H9 (cell line): ENCODE measurements around the gene NFASC. TPM values are rescaled to one million over a fixed set of nuclear protein-coding genes. Genes with fewer than 3 reads are reported as not detected.

Source experiments
- DNase-seq: peaks from one replicate; pipeline ENCODE4 v3.0.0-alpha.2; 2017
- H2AFZ ChIP-seq: one replicate; pipeline ENCODE4 v1.6.1; 2013; ENCODE audit warnings: mild to moderate bottlenecking, low read length, control low read depth, moderate library complexity
- H2AK5ac ChIP-seq: 2 replicates; pipeline ENCODE4 v1.6.1; 2013; ENCODE audit warnings: low read length, control low read depth, mixed read lengths; ENCODE audit not compliant: insufficient read length
- H2BK120ac ChIP-seq: one replicate; pipeline ENCODE4 v1.6.1; 2013; ENCODE audit warnings: low read depth, mild to moderate bottlenecking, low read length, control low read depth, inconsistent platforms; ENCODE audit not compliant: poor library complexity, severe bottlenecking
- H2BK12ac ChIP-seq: 2 replicates; pipeline ENCODE4 v1.6.1; 2013; ENCODE audit warnings: low read length, control low read depth, mixed read lengths, low read depth; ENCODE audit not compliant: insufficient read length
- H2BK15ac ChIP-seq: 2 replicates; pipeline ENCODE4 v1.6.1; 2013; ENCODE audit warnings: low read depth, low read length, control low read depth
- H2BK20ac ChIP-seq: one replicate; pipeline ENCODE4 v1.6.1; 2013; ENCODE audit warnings: low read depth, mild to moderate bottlenecking, low read length, control low read depth, inconsistent platforms; ENCODE audit not compliant: poor library complexity, severe bottlenecking
- H2BK5ac ChIP-seq: 2 replicates; pipeline ENCODE4 v1.6.1; 2013; ENCODE audit warnings: low read length, control low read depth, mixed read lengths; ENCODE audit not compliant: insufficient read length
- H3K14ac ChIP-seq: 2 replicates; pipeline ENCODE4 v1.6.1; 2013; ENCODE audit warnings: low read length, control low read depth; ENCODE audit not compliant: insufficient read depth
- H3K18ac ChIP-seq: 2 replicates; pipeline ENCODE4 v1.6.1; 2013; ENCODE audit warnings: low read depth, mild to moderate bottlenecking, mixed read lengths, low read length, control low read depth; ENCODE audit not compliant: insufficient read length
- H3K23ac ChIP-seq: 2 replicates; pipeline ENCODE4 v1.6.1; 2013; ENCODE audit warnings: low read length, control low read depth, mixed read lengths, low read depth; ENCODE audit not compliant: insufficient read length
- H3K23me2 ChIP-seq: 2 replicates; pipeline ENCODE4 v1.6.1; 2013; ENCODE audit warnings: low read depth, mild to moderate bottlenecking, mixed read lengths, low read length, control low read depth; ENCODE audit not compliant: insufficient read length, poor library complexity, severe bottlenecking
- H3K27ac ChIP-seq: 2 replicates; pipeline ENCODE4 v1.5.1; 2013; ENCODE audit warnings: low read length, control low read depth, mixed read lengths, low read depth; ENCODE audit not compliant: insufficient read length
- H3K27me3 ChIP-seq: 2 replicates; pipeline ENCODE4 v1.6.1; 2013; ENCODE audit warnings: low read length, control low read depth, inconsistent platforms; ENCODE audit not compliant: insufficient read depth
- H3K4ac ChIP-seq: 2 replicates; pipeline ENCODE4 v1.6.1; 2013; ENCODE audit warnings: low read depth, mild to moderate bottlenecking, control low read depth, inconsistent platforms, low read length, moderate library complexity
- H3K4me1 ChIP-seq: 2 replicates; pipeline ENCODE4 v1.6.1; 2013; ENCODE audit warnings: low read length, control low read depth, inconsistent platforms; ENCODE audit not compliant: insufficient read depth
- H3K4me2 ChIP-seq: 2 replicates; pipeline ENCODE4 v1.6.1; 2013; ENCODE audit warnings: low read length, control low read depth, mixed read lengths; ENCODE audit not compliant: insufficient read length, insufficient read depth
- H3K56ac ChIP-seq: 2 replicates; pipeline ENCODE4 v1.6.1; 2013; ENCODE audit warnings: low read depth, mild to moderate bottlenecking, mixed read lengths, low read length, control low read depth; ENCODE audit not compliant: insufficient read length
- H3K79me1 ChIP-seq: 2 replicates; pipeline ENCODE4 v1.6.1; 2013; ENCODE audit warnings: low read depth, mild to moderate bottlenecking, moderate library complexity, low read length, control low read depth, inconsistent platforms; ENCODE audit not compliant: insufficient read depth, poor library complexity, severe bottlenecking
- H3K79me2 ChIP-seq: 2 replicates; pipeline ENCODE4 v1.6.1; 2013; ENCODE audit warnings: low read length, control low read depth, inconsistent platforms; ENCODE audit not compliant: insufficient read depth
- H3K9ac ChIP-seq: 2 replicates; pipeline ENCODE4 v1.6.1; 2013; ENCODE audit warnings: low read length, control low read depth, mixed read lengths; ENCODE audit not compliant: insufficient read length; ENCODE audit errors: extremely low read depth
- H3K9me3 ChIP-seq: one replicate; pipeline ENCODE4 v1.6.1; 2013; ENCODE audit warnings: low read depth, low read length, inconsistent platforms; ENCODE audit not compliant: control insufficient read depth
- H3T11ph ChIP-seq: one replicate; pipeline ENCODE4 v1.6.1; 2013; ENCODE audit warnings: mild to moderate bottlenecking, low read length, control low read depth, inconsistent platforms
- H4K20me1 ChIP-seq: one replicate; pipeline ENCODE4 v1.6.1; 2013; ENCODE audit not compliant: control insufficient read depth, insufficient read length, insufficient read depth
- H4K5ac ChIP-seq: 2 replicates; pipeline ENCODE4 v1.6.1; 2013; ENCODE audit warnings: low read depth, mild to moderate bottlenecking, mixed read lengths, low read length, control low read depth; ENCODE audit not compliant: insufficient read length
- H4K8ac ChIP-seq: replicated peaks from 2 replicates; pipeline ENCODE4 v1.6.1; 2013; ENCODE audit warnings: low read length, control low read depth, mixed read lengths, low read depth; ENCODE audit not compliant: insufficient read length
- H4K91ac ChIP-seq: 2 replicates; pipeline ENCODE4 v1.6.1; 2013; ENCODE audit warnings: low read depth, mild to moderate bottlenecking, moderate library complexity, mixed read lengths, low read length, control low read depth; ENCODE audit not compliant: insufficient read length
- H3K27ac Mint-ChIP-seq, 3 experiments: 2 replicates in 2 of 3; 3 replicates in 1 of 3; pipeline ENCODE4 v1.8.0; 2020 to 2021; ENCODE audit warnings: mixed read lengths in 3 of 3, mild to moderate bottlenecking in 1 of 3, moderate library complexity in 1 of 3
- H3K27me3 Mint-ChIP-seq: 2 replicates; pipeline ENCODE4 v1.8.0; 2021; ENCODE audit warnings: low read depth, mild to moderate bottlenecking, moderate library complexity, mixed read lengths
- H3K36me3 Mint-ChIP-seq, 3 experiments: 2 replicates in 2 of 3; 3 replicates in 1 of 3; pipeline ENCODE4 v1.8.0; 2020 to 2021; ENCODE audit warnings: low read depth in 3 of 3, mixed read lengths in 3 of 3; ENCODE audit not compliant: insufficient read depth in 1 of 3
- H3K4me1 Mint-ChIP-seq, 2 experiments: 2 replicates each; pipeline ENCODE4 v1.8.0; 2020; ENCODE audit warnings: mixed read lengths in 2 of 2
- H3K4me3 Mint-ChIP-seq, 2 experiments: 2 replicates in 1 of 2; 3 replicates in 1 of 2; pipeline ENCODE4 v1.8.0; 2020 to 2021; ENCODE audit warnings: mild to moderate bottlenecking in 2 of 2, mixed read lengths in 2 of 2, moderate library complexity in 1 of 2
- H3K9me3 Mint-ChIP-seq, 2 experiments: 2 replicates in 1 of 2; 3 replicates in 1 of 2; pipeline ENCODE4 v1.8.0; 2020; ENCODE audit warnings: mild to moderate bottlenecking in 2 of 2, mixed read lengths in 2 of 2, moderate library complexity in 1 of 2
- CTCF ChIP-seq: fragments of 200-600 bp; sonication (generic); conservative IDR thresholded peaks from 3 replicates; pipeline ENCODE4 v1.8.0; 2021; ENCODE audit warnings: antibody characterized with exemption, mild to moderate bottlenecking
- WGBS: extraction: QIAGEN DNeasy Blood & Tissue Kit; methylation state at CpG from one replicate; pipeline ENCODE4 v1.1.7; 2013; ENCODE audit warnings: missing lambda C conversion rate, low lambda C conversion rate, mixed read lengths; ENCODE audit not compliant: insufficient read length; ENCODE audit errors: extremely low coverage; 5-methylcytosine and 5-hydroxymethylcytosine counted together
- total RNA-seq: library from RNA; stranded (reverse); gene quantifications from 2 replicates; pipeline ENCODE4 v1.2.1, GENCODE V29; 2021

NFASC gene
- total RNA-seq, 1 experiment from 2014 or later, result 5.0 TPM

- H3K36me3 Mint-ChIP-seq, result no peaks in the 10 kb centered on the region; a peak in 1 of 7 replicates
- H2BK20ac ChIP-seq, result no peak overlapping the region
- no peaks in the 10 kb centered on the region for H3K9me3 ChIP-seq
- DNase-seq, result no peak
- no peak overlapping the region for H2AFZ ChIP-seq
- H3K27ac Mint-ChIP-seq, result no peak overlapping the region
- no peak overlapping the region for H3K4ac ChIP-seq
- no peak overlapping the region for H2BK15ac ChIP-seq
- H3K4me1 Mint-ChIP-seq, result peaks cover 19 to 34% of the 10 kb centered on the region in 2 experiments
- H2BK5ac ChIP-seq, result no peak overlapping the region
- no peak overlapping the region for H3K14ac ChIP-seq
- no CpG with 5 or more reads among the region's 7 CpGs for WGBS
- no peak overlapping the region for H3K18ac ChIP-seq
- H3K9ac ChIP-seq, result no peak overlapping the region
- no peak overlapping the region for H3K4me3 Mint-ChIP-seq
- no peaks in the 10 kb centered on the region for H3K79me2 ChIP-seq
- H3K4me1 ChIP-seq, result peaks cover 8% of the 10 kb centered on the region; the same call in 1 of the 2 replicates
- no peaks in the 10 kb centered on the region for H3K23me2 ChIP-seq
- H2AK5ac ChIP-seq, result no peak overlapping the region
- H3T11ph ChIP-seq, result no peak overlapping the region
- no peak for TF ChIP-seq CTCF
- H3K27me3 ChIP-seq, result no peaks in the 10 kb centered on the region
- no peak overlapping the region for H3K4me2 ChIP-seq
- no peaks in the 10 kb centered on the region; a peak in 1 of 5 replicates for H3K9me3 Mint-ChIP-seq
- no peak overlapping the region for H3K27ac ChIP-seq
- H2BK120ac ChIP-seq, result no peak overlapping the region
- no peaks in the 10 kb centered on the region for H3K79me1 ChIP-seq
- no peak overlapping the region for H2BK12ac ChIP-seq
- H4K20me1 ChIP-seq, result no peaks in the 10 kb centered on the region
- no peak overlapping the region for H4K8ac ChIP-seq
- H3K56ac ChIP-seq, result no peak overlapping the region
- no peak overlapping the region for H4K91ac ChIP-seq
- H3K27me3 Mint-ChIP-seq, result peaks cover 2% of the 10 kb centered on the region
- H3K23ac ChIP-seq, result no peak overlapping the region
- H4K5ac ChIP-seq, result no peak overlapping the region
Measured at GRCh38 chr1:204880906-204881305, 10.2 kb downstream of the NFASC start.
